Upper lobe of right lung (tissue), 1 donor: ENCODE measurements around the gene PPP1R2. TPM values are rescaled to one million over a fixed set of nuclear protein-coding genes. Genes with fewer than 3 reads are reported as not detected.

Source experiments
- ATAC-seq: fragments of 200-7000 bp; cut with Tn5 transposase; one replicate; pipeline ENCODE4 v1.9.1; 2020; ENCODE audit warnings: mild to moderate bottlenecking, moderate library complexity
- DNase-seq: peaks from one replicate; pipeline ENCODE4 v3.0.0-alpha.2; 2020
- H3K27ac ChIP-seq: fragments of 200-600 bp; one replicate; pipeline ENCODE4 v1.8.0; 2022
- H3K27me3 ChIP-seq: fragments of 200-600 bp; one replicate; pipeline ENCODE4 v1.8.0; 2022; ENCODE audit warnings: mild to moderate bottlenecking
- H3K36me3 ChIP-seq: fragments of 200-600 bp; one replicate; pipeline ENCODE4 v1.8.0; 2022
- H3K4me1 ChIP-seq: fragments of 200-600 bp; one replicate; pipeline ENCODE4 v1.8.0; 2022
- H3K4me3 ChIP-seq: fragments of 200-600 bp; one replicate; pipeline ENCODE4 v1.8.0; 2022; ENCODE audit warnings: mild to moderate bottlenecking
- H3K9me3 ChIP-seq: fragments of 200-600 bp; one replicate; pipeline ENCODE4 v1.8.0; 2022
- CTCF ChIP-seq: fragments of 200-600 bp; IDR thresholded peaks from one replicate; pipeline ENCODE4 v1.8.0; 2022; ENCODE audit warnings: antibody characterized with exemption
- intact Hi-C: fragments of 100-400 bp; cut with DNase I; formaldehyde crosslinking; loops from one replicate; pipeline ENCODE4 v1.11.0; 2022
- total RNA-seq: library from RNA; stranded (reverse); fragmentation: NEBNext Ultra II Directional; extraction: Animal tissue kit (Norgen Biotek cat#: 25700); gene quantifications from one replicate; pipeline ENCODE4 v1.2.1, GENCODE V29; 2021
- donor health status: DM: no; HTN: yes; CAD: no; lungs with severe emphysema.

The PPP1R2 gene
- total RNA-seq, 1 donor from 2014 or later = 46.3 TPM

- Histone ChIP-seq H3K27me3 (no peaks in the 10 kb centered on the region), H3K4me3 (no peak overlapping the region), H3K4me1 (peaks cover 11% of the 10 kb centered on the region), H3K9me3 (no peaks in the 10 kb centered on the region), H3K27ac (no peak overlapping the region), H3K36me3 (no peaks in the 10 kb centered on the region)
- intact Hi-C loops = no loop called here
- DNase-seq (no peak), ATAC-seq (no peak)
- TF ChIP-seq CTCF = no peak
Observed at GRCh38 chr3:195587406-195587805, 44.3 kb upstream of the PPP1R2 start.

- no peak for ATAC-seq
- no peak for TF ChIP-seq CTCF
- peaks cover 7% of the 10 kb centered on the region for H3K4me1 ChIP-seq
- peak overlapping the region; percentile 58 for H3K27ac ChIP-seq
- no peaks in the 10 kb centered on the region for H3K9me3 ChIP-seq
- no peaks in the 10 kb centered on the region for H3K27me3 ChIP-seq
- H3K4me3 ChIP-seq = peak overlapping the region; percentile 16
- DNase-seq = no peak
- H3K36me3 ChIP-seq = no peaks in the 10 kb centered on the region
- intact Hi-C loops = no loop called here
Observed at GRCh38 chr3:195584543-195584870, 41.4 kb upstream of the PPP1R2 start.

GRCh38 chr3:195583831-195584542 lies 40.9 kb upstream of the PPP1R2 start, which contains the start of gene APOD:
APOD (minus strand) TSS chr3:195583940; CDS start chr3:195579461, 4,479 bp downstream.
- TF ChIP-seq CTCF = no peak
- peaks cover 7% of the 10 kb centered on the region for H3K4me1 ChIP-seq
- peak; percentile 37 for ATAC-seq
- peak within 1 kb of the TSS; percentile 58 for H3K27ac ChIP-seq
- intact Hi-C loops = no loop called here
- H3K27me3 ChIP-seq = no peaks in the 10 kb centered on the region
- no peak for DNase-seq
- H3K4me3 ChIP-seq = peak within 1 kb of the TSS; percentile 21
- H3K36me3 ChIP-seq = no peaks in the 10 kb centered on the region
- H3K9me3 ChIP-seq = no peaks in the 10 kb centered on the region

- Histone ChIP-seq H3K9me3 (no peaks in the 10 kb centered on the region), H3K27me3 (no peaks in the 10 kb centered on the region), H3K36me3 (no peaks in the 10 kb centered on the region), H3K4me1 (peaks cover 7% of the 10 kb centered on the region), H3K4me3 (no peak overlapping the region), H3K27ac (no peak overlapping the region)
- peak; percentile 24 for ATAC-seq
- intact Hi-C loops = no loop called here
- TF ChIP-seq CTCF = no peak
- DNase-seq = no peak
Observed at GRCh38 chr3:195582947-195583346, 39.8 kb upstream of the PPP1R2 start.

GRCh38 chr3:195580744-195581443 lies 37.8 kb upstream of the PPP1R2 start:
- Histone ChIP-seq H3K27ac (no peak overlapping the region), H3K36me3 (no peaks in the 10 kb centered on the region), H3K4me1 (peaks cover 7% of the 10 kb centered on the region), H3K4me3 (no peak overlapping the region), H3K9me3 (no peaks in the 10 kb centered on the region), H3K27me3 (no peaks in the 10 kb centered on the region)
- intact Hi-C loops = no loop called here
- TF ChIP-seq CTCF = no peak
- DNase-seq (no peak), ATAC-seq (no peak)
